BLaER1 (cell line): Measurements from ENCODE around the gene SCRG1.
A peak's percentile ranks its signal among the peaks of the same experiment; 100 is the strongest.

ENCODE experiments used
- H3K27ac ChIP-seq: shearing (Covaris generic); formaldehyde crosslinking; 2 replicates; pipeline ENCODE4 v1.8.1; 2022
- H3K27me3 ChIP-seq: shearing (Covaris generic); formaldehyde crosslinking; 2 replicates; pipeline ENCODE4 v1.8.1; 2022
- H3K36me3 ChIP-seq: shearing (Covaris generic); formaldehyde crosslinking; 2 replicates; pipeline ENCODE4 v1.8.1; 2022
- H3K4me1 ChIP-seq: shearing (Covaris generic); formaldehyde crosslinking; 2 replicates; pipeline ENCODE4 v1.8.1; 2022
- H3K4me2 ChIP-seq: shearing (Covaris generic); formaldehyde crosslinking; 2 replicates; pipeline ENCODE4 v1.8.1; 2022
- H3K4me3 ChIP-seq: shearing (Covaris generic); formaldehyde crosslinking; 2 replicates; pipeline ENCODE4 v1.8.1; 2022
- H3K9ac ChIP-seq: shearing (Covaris generic); formaldehyde crosslinking; 2 replicates; pipeline ENCODE4 v1.8.1; 2022
- H3K9me3 ChIP-seq: shearing (Covaris generic); formaldehyde crosslinking; 2 replicates; pipeline ENCODE4 v1.8.1; 2022
- H4K20me1 ChIP-seq: shearing (Covaris generic); formaldehyde crosslinking; 2 replicates; pipeline ENCODE4 v1.8.1; 2022
- Cebpa-rat ChIP-seq: shearing (Covaris generic); IDR thresholded peaks from 2 replicates; pipeline ENCODE4 v1.8.1; 2022

The SCRG1 gene

DNA sequence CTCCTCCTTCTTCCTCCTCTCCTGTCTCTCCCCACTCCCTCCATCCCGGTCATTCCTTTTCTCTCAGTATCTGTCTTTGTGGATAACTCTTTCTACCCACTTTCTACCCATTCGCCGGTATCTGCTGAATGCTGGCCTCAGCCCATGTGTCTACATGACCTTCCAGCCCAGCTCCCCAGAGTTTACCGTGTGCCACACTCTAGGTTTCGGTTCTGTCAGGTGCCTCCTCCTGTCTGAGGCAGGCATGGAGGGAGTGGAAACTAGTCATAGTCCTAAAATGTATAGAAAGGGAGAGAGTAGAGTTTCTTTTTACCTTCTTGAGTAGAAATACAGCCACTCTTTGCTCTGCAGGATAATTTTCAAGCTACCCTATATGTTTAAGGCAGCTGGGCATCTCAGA is 33.5 kb upstream of the SCRG1 start:
- Histone ChIP-seq H3K4me3 (no peak overlapping the region), H3K27ac (no peak overlapping the region), H3K36me3 (peaks cover 37% of the 10 kb centered on the region), H3K4me2 (no peak overlapping the region), H3K27me3 (no peaks in the 10 kb centered on the region), H3K4me1 (no peaks in the 10 kb centered on the region), H4K20me1 (no peaks in the 10 kb centered on the region), H3K9me3 (peaks cover 14% of the 10 kb centered on the region), H3K9ac (no peak overlapping the region)
- TF ChIP-seq Cebpa-rat, result no peak

GRCh38 chr4:173426064-173426463 is 27.1 kb upstream of the SCRG1 start:
- H3K9me3 ChIP-seq, result peaks cover 12% of the 10 kb centered on the region
- no peak overlapping the region for H3K4me3 ChIP-seq
- peak overlapping the region; percentile 46 for H3K4me2 ChIP-seq
- TF ChIP-seq Cebpa-rat, result no peak
- peaks cover 13% of the 10 kb centered on the region for H3K4me1 ChIP-seq
- H3K36me3 ChIP-seq, result peaks cover 47% of the 10 kb centered on the region
- H3K27me3 ChIP-seq, result no peaks in the 10 kb centered on the region
- no peak overlapping the region for H3K27ac ChIP-seq
- H4K20me1 ChIP-seq, result no peaks in the 10 kb centered on the region
- no peak overlapping the region for H3K9ac ChIP-seq

- Histone ChIP-seq H3K27ac (no peak overlapping the region), H3K9ac (no peak overlapping the region), H3K27me3 (no peaks in the 10 kb centered on the region), H3K4me1 (peaks cover 20% of the 10 kb centered on the region), H3K4me2 (peak overlapping the region; percentile 46), H4K20me1 (no peaks in the 10 kb centered on the region), H3K36me3 (peaks cover 39% of the 10 kb centered on the region), H3K9me3 (peaks cover 4% of the 10 kb centered on the region; the same call in 1 of the 2 replicates), H3K4me3 (no peak overlapping the region)
- no peak for TF ChIP-seq Cebpa-rat
Observed at GRCh38 chr4:173424899-173425805, 26.2 kb upstream of the SCRG1 start.

- H3K27me3 ChIP-seq, result no peaks in the 10 kb centered on the region
- H4K20me1 ChIP-seq, result no peaks in the 10 kb centered on the region
- H3K4me1 ChIP-seq, result peaks cover 31% of the 10 kb centered on the region
- H3K9ac ChIP-seq, result no peak overlapping the region
- H3K36me3 ChIP-seq, result peaks cover 30% of the 10 kb centered on the region; the same call in 1 of the 2 replicates
- no peak for TF ChIP-seq Cebpa-rat
- H3K27ac ChIP-seq, result no peak overlapping the region
- no peak overlapping the region for H3K4me3 ChIP-seq
- no peaks in the 10 kb centered on the region for H3K9me3 ChIP-seq
- no peak overlapping the region for H3K4me2 ChIP-seq
Observed at GRCh38 chr4:173420801-173421200, 21.9 kb upstream of the SCRG1 start.

DNA sequence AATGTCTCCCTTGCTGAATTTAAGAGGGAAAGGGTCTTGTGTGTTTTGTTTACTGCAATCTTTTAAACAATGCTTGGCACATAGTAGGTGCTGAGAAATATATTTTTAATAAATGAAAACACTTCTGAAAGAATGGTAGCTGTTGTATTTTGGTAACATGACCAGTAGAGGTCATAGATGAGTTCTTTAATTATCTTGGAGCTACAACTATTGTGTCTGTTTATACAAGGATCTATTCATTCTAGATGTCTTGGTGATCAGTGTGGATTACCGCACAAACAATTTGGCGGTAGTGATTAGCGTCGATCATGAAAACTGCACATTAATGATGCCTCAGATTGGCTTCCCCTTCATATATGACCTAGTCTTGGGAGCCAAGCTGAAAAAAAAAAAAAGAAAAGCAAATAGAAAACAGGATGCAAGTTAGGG is 21.4 kb upstream of the SCRG1 start:
- H3K27me3 ChIP-seq, result no peaks in the 10 kb centered on the region
- H3K4me2 ChIP-seq, result no peak overlapping the region
- peaks cover 26% of the 10 kb centered on the region for H3K4me1 ChIP-seq
- no peak overlapping the region for H3K27ac ChIP-seq
- no peak overlapping the region for H3K4me3 ChIP-seq
- no peaks in the 10 kb centered on the region for H3K9me3 ChIP-seq
- TF ChIP-seq Cebpa-rat, result no peak
- no peak overlapping the region for H3K9ac ChIP-seq
- peaks cover 26% of the 10 kb centered on the region; the same call in 1 of the 2 replicates for H3K36me3 ChIP-seq
- H4K20me1 ChIP-seq, result no peaks in the 10 kb centered on the region

DNA sequence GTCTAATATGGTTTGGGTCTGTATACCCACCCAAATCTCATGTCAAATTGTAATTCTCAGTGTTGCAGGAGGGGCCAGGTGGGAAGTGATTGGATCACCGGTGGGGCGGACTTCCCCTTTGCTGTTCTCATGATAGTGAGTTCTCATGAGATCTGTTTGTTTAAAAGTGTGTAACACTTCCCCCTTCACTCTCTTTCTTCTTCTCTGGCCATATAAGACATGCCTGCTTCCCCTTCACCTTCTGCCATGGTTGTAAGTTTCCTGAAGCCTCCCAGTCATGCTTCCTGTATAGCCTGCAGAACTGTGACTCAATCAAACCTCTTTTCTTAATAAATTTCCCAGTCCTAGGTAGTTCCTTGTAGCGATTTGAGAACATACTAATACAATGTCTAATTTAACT is 19.7 kb upstream of the SCRG1 start:
- Histone ChIP-seq H3K4me3 (no peak overlapping the region), H3K9me3 (no peaks in the 10 kb centered on the region), H3K4me2 (no peak overlapping the region), H4K20me1 (no peaks in the 10 kb centered on the region), H3K36me3 (peaks cover 23% of the 10 kb centered on the region; the same call in 1 of the 2 replicates), H3K9ac (0 out of 2 replicates have a peak overlapping the region, but pooled peaks have one; percentile 29), H3K27ac (no peak overlapping the region), H3K4me1 (peaks cover 31% of the 10 kb centered on the region), H3K27me3 (no peaks in the 10 kb centered on the region)
- no peak for TF ChIP-seq Cebpa-rat

GRCh38 chr4:173417833-173418232 is 18.9 kb upstream of the SCRG1 start:
- Histone ChIP-seq H3K27me3 (no peaks in the 10 kb centered on the region), H3K4me1 (peaks cover 39% of the 10 kb centered on the region), H3K27ac (no peak overlapping the region), H3K9ac (no peak overlapping the region), H3K4me3 (no peak overlapping the region), H3K36me3 (peaks cover 31% of the 10 kb centered on the region), H4K20me1 (no peaks in the 10 kb centered on the region), H3K4me2 (no peak overlapping the region), H3K9me3 (no peaks in the 10 kb centered on the region)
- TF ChIP-seq Cebpa-rat, result no peak

DNA sequence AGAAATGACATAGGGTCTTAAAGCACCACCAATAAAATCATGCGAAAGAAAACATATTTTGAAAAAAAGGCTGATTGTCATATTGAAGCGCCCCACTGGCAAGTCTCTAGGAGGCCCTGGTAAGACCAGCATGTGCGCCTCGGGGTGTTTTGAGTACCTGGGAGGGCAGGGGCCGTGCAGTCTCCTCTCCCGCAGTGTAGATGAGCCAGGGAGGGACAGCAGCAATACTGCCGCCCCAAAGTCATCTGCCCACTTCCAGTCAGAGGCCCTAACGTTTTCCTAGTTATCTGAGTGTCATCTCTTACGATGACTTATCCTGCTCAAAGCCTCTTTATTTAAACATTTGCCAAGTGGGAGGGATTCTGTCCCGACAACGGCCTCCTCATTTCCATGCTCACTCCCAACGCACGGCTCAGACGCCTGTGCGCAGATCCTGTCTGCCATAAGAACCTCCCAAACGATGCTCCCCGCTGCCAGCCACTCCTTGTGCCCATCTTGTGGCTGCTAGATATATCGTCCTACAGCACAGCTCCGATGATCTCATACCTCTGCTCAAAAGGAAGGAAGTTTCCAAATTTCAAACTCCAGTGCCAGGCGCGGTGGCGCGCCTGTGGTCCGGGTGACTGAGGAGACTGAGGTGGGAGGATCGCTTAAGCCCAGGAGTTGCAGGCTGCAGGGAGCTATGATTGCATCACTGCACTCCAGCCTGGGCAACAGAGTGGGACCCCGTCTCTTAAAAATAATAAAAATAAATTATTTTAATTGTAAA is 17.2 kb upstream of the SCRG1 start:
- Histone ChIP-seq H3K4me1 (peaks cover 49% of the 10 kb centered on the region), H3K4me3 (no peak overlapping the region), H3K36me3 (peaks cover 41% of the 10 kb centered on the region), H3K4me2 (no peak overlapping the region), H3K9ac (no peak overlapping the region), H3K9me3 (no peaks in the 10 kb centered on the region), H3K27ac (no peak overlapping the region), H4K20me1 (no peaks in the 10 kb centered on the region), H3K27me3 (no peaks in the 10 kb centered on the region)
- no peak for TF ChIP-seq Cebpa-rat

- Histone ChIP-seq H3K36me3 (peaks cover 51% of the 10 kb centered on the region), H3K27me3 (no peaks in the 10 kb centered on the region), H3K27ac (no peak overlapping the region), H3K9me3 (no peaks in the 10 kb centered on the region), H3K9ac (no peak overlapping the region), H3K4me2 (no peak overlapping the region), H3K4me1 (peaks cover 42% of the 10 kb centered on the region), H3K4me3 (no peak overlapping the region), H4K20me1 (no peaks in the 10 kb centered on the region)
- TF ChIP-seq Cebpa-rat, result no peak
Observed at GRCh38 chr4:173415092-173415491, 16.2 kb upstream of the SCRG1 start.

- no peaks in the 10 kb centered on the region for H3K9me3 ChIP-seq
- no peaks in the 10 kb centered on the region for H4K20me1 ChIP-seq
- peaks cover 53% of the 10 kb centered on the region for H3K36me3 ChIP-seq
- no peak for TF ChIP-seq Cebpa-rat
- peaks cover 42% of the 10 kb centered on the region for H3K4me1 ChIP-seq
- H3K27me3 ChIP-seq, result no peaks in the 10 kb centered on the region
- H3K27ac ChIP-seq, result no peak overlapping the region
- no peak overlapping the region for H3K4me3 ChIP-seq
- no peak overlapping the region for H3K4me2 ChIP-seq
- no peak overlapping the region for H3K9ac ChIP-seq
Observed at GRCh38 chr4:173414456-173414855, 15.5 kb upstream of the SCRG1 start.
